HepG2 (cell line): ENCODE measurements around the gene LUZP2. TPM values are rescaled to one million over a fixed set of nuclear protein-coding genes. Genes with fewer than 3 reads are reported as not detected.

ENCODE experiments used
- ATAC-seq: fragments of 200-7000 bp; cut with Tn5 transposase; 3 replicates; pipeline ENCODE4 v1.9.1; 2020; ENCODE audit warnings: mild to moderate bottlenecking, moderate library complexity
- BruUV-seq: library from RNA; stranded (reverse); fragments of 400-500 nt; replicated peaks from 2 replicates; lab custom pipeline; 2021; lab: Mats Ljungman, UMichigan
- CTCF ChIA-PET: fragments of 300-600 bp; formaldehyde crosslinking; extraction: SDS; loops from one replicate; lab custom pipeline; 2021; ENCODE audit warnings: low total read pairs, inconsistent platforms, low intra/inter-chr PET ratio; lab: Yijun Ruan, JAX
- POLR2A ChIA-PET: fragments of 350-600 bp; sonication (Branson Sonifier 250); formaldehyde crosslinking; loops from one replicate; lab custom pipeline; 2020; ENCODE audit warnings: antibody characterized with exemption, inconsistent platforms; lab: Yijun Ruan, JAX
- DNase-seq: peaks from one replicate; pipeline ENCODE4 v3.0.0-alpha.2; 2015; ENCODE audit warnings: low spot score
- FAIRE-seq: peaks from 3 replicates; lab custom pipeline; 2011; peaks lifted over from hg19 to GRCh38; lab: Jason Lieb, UNC
- H2AFZ ChIP-seq: one replicate; pipeline ENCODE4 v1.6.1; 2011; ENCODE audit warnings: low read length, inconsistent platforms
- H3K27ac ChIP-seq: fragments of 300-600 bp; 3 replicates; pipeline ENCODE4 v1.8.0; 2011; ENCODE audit warnings: mixed run types, mild to moderate bottlenecking, mixed read lengths, low read length, inconsistent platforms; ENCODE audit not compliant: insufficient read depth; ENCODE audit errors: extremely low read length
- H3K27me3 ChIP-seq, 2 experiments: fragments of 200-600 bp in 1 of 2; 2 replicates in 1 of 2; 3 replicates in 1 of 2; pipeline versions ENCODE4 v1.6.0 to v1.8.0; 2011; ENCODE audit warnings: low read length in 2 of 2, mild to moderate bottlenecking in 2 of 2, moderate library complexity in 2 of 2, inconsistent platforms in 1 of 2; ENCODE audit not compliant: insufficient read depth in 2 of 2, control insufficient read depth in 1 of 2
- H3K36me3 ChIP-seq, 2 experiments: fragments of 200-600 bp in 1 of 2; replicated peaks in 1 of 2; 2 replicates in 1 of 2; 3 replicates in 1 of 2; pipeline versions ENCODE4 v1.5.1 to v1.8.0; 2011; ENCODE audit warnings: low read length in 2 of 2, inconsistent platforms in 1 of 2; ENCODE audit not compliant: insufficient read depth in 2 of 2, control insufficient read depth in 1 of 2
- H3K4me1 ChIP-seq: 2 replicates; pipeline ENCODE4 v1.5.1; 2012; ENCODE audit warnings: low read length, inconsistent platforms; ENCODE audit not compliant: insufficient read depth
- H3K4me2 ChIP-seq: 2 replicates; pipeline ENCODE4 v1.6.0; 2011; ENCODE audit warnings: low read depth, low read length, inconsistent platforms
- H3K4me3 ChIP-seq, 3 experiments: fragments of 200-600 bp in 1 of 3; sonication (generic), shearing (Covaris generic) in 1 of 3; replicated peaks in 1 of 3; 2 replicates each; pipeline ENCODE4 v1.5.1; 2011 to 2016; ENCODE audit warnings: low read length in 3 of 3, inconsistent platforms in 2 of 3, low read depth in 2 of 3, mild to moderate bottlenecking in 2 of 3, control low read depth in 1 of 3, mixed read lengths in 1 of 3; ENCODE audit not compliant: insufficient read depth in 1 of 3
- H3K79me2 ChIP-seq: one replicate; pipeline ENCODE4 v1.6.1; 2011; ENCODE audit warnings: low read length, inconsistent platforms; ENCODE audit not compliant: insufficient read depth
- H3K9ac ChIP-seq: 2 replicates; pipeline ENCODE4 v1.6.0; 2011; ENCODE audit warnings: mild to moderate bottlenecking, low read depth, low read length, inconsistent platforms; ENCODE audit not compliant: insufficient read depth
- H3K9me3 ChIP-seq: 2 replicates; pipeline ENCODE4 v1.5.1; 2012; ENCODE audit warnings: mild to moderate bottlenecking, low read length
- H4K20me1 ChIP-seq: 2 replicates; pipeline ENCODE4 v1.6.0; 2011; ENCODE audit warnings: inconsistent platforms, mild to moderate bottlenecking, low read length, moderate library complexity; ENCODE audit not compliant: insufficient read depth
- FOXJ3 ChIP-seq: sonication (generic); formaldehyde crosslinking; IDR thresholded peaks from 2 replicates; pipeline ENCODE4 v1.4.0; 2020; ENCODE audit warnings: missing genetic modification reagents, mild to moderate bottlenecking, borderline replicate concordance
- MIER3 ChIP-seq: IDR thresholded peaks from 2 replicates; pipeline ENCODE4 v1.6.1; 2016; ENCODE audit warnings: missing compliant biosample characterization, borderline replicate concordance
- NCOA5 ChIP-seq: sonication (generic); formaldehyde crosslinking; IDR thresholded peaks from 2 replicates; pipeline ENCODE4 v1.4.0; 2020; ENCODE audit warnings: missing genetic modification reagents
- PCBP2 ChIP-seq: fragments of 200-400 bp; formaldehyde crosslinking; optimal IDR thresholded peaks from 2 replicates; pipeline ENCODE3; 2018; ENCODE audit warnings: low read length, low read depth; ENCODE audit not compliant: poor library complexity, severe bottlenecking
- ZNF280D ChIP-seq: sonication (generic); formaldehyde crosslinking; IDR thresholded peaks from 2 replicates; pipeline ENCODE4 v1.5.1; 2020; ENCODE audit warnings: mild to moderate bottlenecking, missing genetic modification reagents
- ZNF337 ChIP-seq: sonication (generic); formaldehyde crosslinking; IDR thresholded peaks from 2 replicates; pipeline ENCODE4 v1.5.1; 2020; ENCODE audit warnings: missing genetic modification reagents, low read depth, mild to moderate bottlenecking, borderline replicate concordance
- WGBS: methylation state at CpG from one replicate; pipeline ENCODE4 v1.1.6; 2017; ENCODE audit warnings: low lambda C conversion rate; 5-methylcytosine and 5-hydroxymethylcytosine counted together
- in situ Hi-C: cut with HindIII; loops from 2 replicates; pipeline ENCODE4 v1.10.0; 2017; ENCODE audit warnings: low pct_unique_long_range_greater_than_20kb; ENCODE audit not compliant: extremely low pct_ligation_motif_present
- intact Hi-C: fragments of 100-400 bp; cut with micrococcal nuclease; formaldehyde crosslinking; loops from one replicate; pipeline ENCODE4 v1.10.0; 2022; ENCODE audit not compliant: unreplicated experiment
- polyA plus RNA-seq, 8 experiments: library from polyadenylated mRNA; depleted of rRNA in 3 of 8; stranded (reverse) in 7 of 8; unstranded in 1 of 8; fragments of >200 nt; fragmentation: Illumina TruSeq in 4 of 8; extraction: Trizol in 4 of 8; gene quantifications; 2 replicates each; pipeline versions ENCODE4 v1.2.1 to v1.2.3, GENCODE V29; 2011 to 2016; ENCODE audit warnings: low read depth in 4 of 8, missing spikeins in 1 of 8, mixed read lengths in 1 of 8; ENCODE audit not compliant: insufficient read depth in 1 of 8
- total RNA-seq, 5 experiments: library from RNA; depleted of rRNA; stranded (reverse); fragments of >200 nt; fragmentation: Illumina TruSeq; extraction: Trizol; gene quantifications; 2 replicates each; pipeline ENCODE4 v1.2.3, GENCODE V29; 2016; ENCODE audit warnings: low read depth in 1 of 5
- TF ChIP-seq, protein P1 (sequence below): sonication (generic); formaldehyde crosslinking; IDR thresholded peaks from 2 replicates; pipeline ENCODE4 v1.5.1; 2020; ENCODE audit warnings: mild to moderate bottlenecking, missing genetic modification reagents, moderate library complexity
- TF ChIP-seq, protein P2 (sequence below): IDR thresholded peaks from 2 replicates; pipeline ENCODE4 v1.6.1; 2016; ENCODE audit warnings: control low read depth

Gene LUZP2
- total and polyA plus RNA-seq, 2 of the 13 experiments (the other 11 are each of a cell fraction or from before 2014, with no cell fraction given) = not detected

DNA sequence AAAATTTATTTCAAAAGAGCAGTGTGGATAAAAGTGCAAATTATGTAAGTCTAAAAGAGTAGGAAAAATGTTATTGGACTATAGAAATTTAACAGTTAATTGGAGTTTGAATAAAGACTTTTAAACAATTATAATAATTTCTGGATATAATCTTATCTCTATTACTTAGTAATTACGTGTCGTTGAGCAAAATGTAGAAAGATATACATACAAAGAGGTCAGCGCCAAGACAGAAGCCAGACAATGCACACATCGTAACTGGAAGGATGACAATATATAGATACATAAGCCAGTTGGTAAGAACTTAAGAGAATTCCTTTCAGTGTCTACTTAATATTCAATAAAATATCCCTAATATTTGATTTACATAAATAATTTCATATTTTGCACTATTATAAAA lies 157.0 kb downstream of the LUZP2 start:
- intact Hi-C loops = no loop called here

More for the DNA sequence above, 157.0 kb downstream of the LUZP2 start:
- no peaks in the 10 kb centered on the region for H3K79me2 ChIP-seq
- ChIA-PET CTCF (no interaction called here), POLR2A (no interaction called here)
- in situ Hi-C loops = no loop called here
- no peak overlapping the region for H3K27ac ChIP-seq
- no peak overlapping the region for H3K4me3 ChIP-seq
- no peak for ATAC-seq
- FAIRE-seq = no peak
- no peaks in the 10 kb centered on the region for H3K9me3 ChIP-seq
- no peaks in the 10 kb centered on the region for H3K36me3 ChIP-seq
- DNase-seq = no peak
- no TSS peak for BruUV-seq
- H4K20me1 ChIP-seq = no peaks in the 10 kb centered on the region
- no peak overlapping the region for H3K9ac ChIP-seq
- H3K4me1 ChIP-seq = no peaks in the 10 kb centered on the region
- no peak for TF ChIP-seq MIER3
- no peak for TF ChIP-seq NCOA5 (CRISPR knock-in tag)
- TF ChIP-seq PCBP2 = no peak
- TF ChIP-seq, protein P1, sequence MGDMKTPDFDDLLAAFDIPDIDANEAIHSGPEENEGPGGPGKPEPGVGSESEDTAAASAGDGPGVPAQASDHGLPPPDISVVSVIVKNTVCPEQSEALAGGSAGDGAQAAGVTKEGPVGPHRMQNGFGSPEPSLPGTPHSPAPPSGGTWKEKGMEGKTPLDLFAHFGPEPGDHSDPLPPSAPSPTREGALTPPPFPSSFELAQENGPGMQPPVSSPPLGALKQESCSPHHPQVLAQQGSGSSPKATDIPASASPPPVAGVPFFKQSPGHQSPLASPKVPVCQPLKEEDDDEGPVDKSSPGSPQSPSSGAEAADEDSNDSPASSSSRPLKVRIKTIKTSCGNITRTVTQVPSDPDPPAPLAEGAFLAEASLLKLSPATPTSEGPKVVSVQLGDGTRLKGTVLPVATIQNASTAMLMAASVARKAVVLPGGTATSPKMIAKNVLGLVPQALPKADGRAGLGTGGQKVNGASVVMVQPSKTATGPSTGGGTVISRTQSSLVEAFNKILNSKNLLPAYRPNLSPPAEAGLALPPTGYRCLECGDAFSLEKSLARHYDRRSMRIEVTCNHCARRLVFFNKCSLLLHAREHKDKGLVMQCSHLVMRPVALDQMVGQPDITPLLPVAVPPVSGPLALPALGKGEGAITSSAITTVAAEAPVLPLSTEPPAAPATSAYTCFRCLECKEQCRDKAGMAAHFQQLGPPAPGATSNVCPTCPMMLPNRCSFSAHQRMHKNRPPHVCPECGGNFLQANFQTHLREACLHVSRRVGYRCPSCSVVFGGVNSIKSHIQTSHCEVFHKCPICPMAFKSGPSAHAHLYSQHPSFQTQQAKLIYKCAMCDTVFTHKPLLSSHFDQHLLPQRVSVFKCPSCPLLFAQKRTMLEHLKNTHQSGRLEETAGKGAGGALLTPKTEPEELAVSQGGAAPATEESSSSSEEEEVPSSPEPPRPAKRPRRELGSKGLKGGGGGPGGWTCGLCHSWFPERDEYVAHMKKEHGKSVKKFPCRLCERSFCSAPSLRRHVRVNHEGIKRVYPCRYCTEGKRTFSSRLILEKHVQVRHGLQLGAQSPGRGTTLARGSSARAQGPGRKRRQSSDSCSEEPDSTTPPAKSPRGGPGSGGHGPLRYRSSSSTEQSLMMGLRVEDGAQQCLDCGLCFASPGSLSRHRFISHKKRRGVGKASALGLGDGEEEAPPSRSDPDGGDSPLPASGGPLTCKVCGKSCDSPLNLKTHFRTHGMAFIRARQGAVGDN (CRISPR knock-in tag) = no peak
- TF ChIP-seq ZNF337 (CRISPR knock-in tag) = no peak
- TF ChIP-seq, protein P2, sequence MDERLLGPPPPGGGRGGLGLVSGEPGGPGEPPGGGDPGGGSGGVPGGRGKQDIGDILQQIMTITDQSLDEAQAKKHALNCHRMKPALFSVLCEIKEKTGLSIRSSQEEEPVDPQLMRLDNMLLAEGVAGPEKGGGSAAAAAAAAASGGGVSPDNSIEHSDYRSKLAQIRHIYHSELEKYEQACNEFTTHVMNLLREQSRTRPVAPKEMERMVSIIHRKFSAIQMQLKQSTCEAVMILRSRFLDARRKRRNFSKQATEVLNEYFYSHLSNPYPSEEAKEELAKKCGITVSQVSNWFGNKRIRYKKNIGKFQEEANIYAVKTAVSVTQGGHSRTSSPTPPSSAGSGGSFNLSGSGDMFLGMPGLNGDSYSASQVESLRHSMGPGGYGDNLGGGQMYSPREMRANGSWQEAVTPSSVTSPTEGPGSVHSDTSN (CRISPR knock-in tag) = no peak
- no peak for TF ChIP-seq FOXJ3
- TF ChIP-seq ZNF280D (CRISPR knock-in tag) = no peak
- no peak overlapping the region for H3K4me2 ChIP-seq
- no peaks in the 10 kb centered on the region for H3K27me3 ChIP-seq
- H2AFZ ChIP-seq = no peak overlapping the region
- WGBS = 29% methylated on average over 4 of the region's 4 CpGs
